Measurements from ENCODE around the gene PNMA1.

PNMA1 gene

DNA sequence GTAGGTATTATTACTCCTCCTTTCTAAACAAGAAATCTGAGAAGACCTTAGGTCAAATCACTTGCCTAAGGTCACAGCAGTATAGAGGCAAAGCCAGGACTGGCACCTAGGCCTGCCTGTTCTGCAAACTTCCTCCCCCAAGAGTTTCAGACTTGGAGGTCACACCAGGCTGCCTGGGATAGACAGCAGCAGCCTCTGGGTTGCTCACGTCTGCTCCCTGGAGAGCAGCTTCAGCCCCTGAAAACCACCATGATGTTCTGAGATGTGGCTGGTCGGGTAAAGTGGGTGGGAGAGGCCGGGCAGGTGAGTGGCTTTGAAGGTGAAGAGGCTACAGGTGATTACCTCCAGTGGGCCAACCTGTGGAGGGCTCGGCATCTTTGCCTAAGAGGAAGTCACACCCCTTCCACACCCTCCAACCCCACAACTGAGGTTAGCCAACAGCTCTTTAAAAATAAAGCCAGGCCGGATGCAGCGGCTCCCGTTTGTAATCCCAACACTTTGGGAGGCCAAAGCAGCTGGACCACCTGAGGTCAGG, 37.0 kb upstream of the PNMA1 start:
- DNase-seq (ENCODE audit: insufficient read length, low spot score) (no peak), FAIRE-seq (no peak)

GRCh38 chr14:73750531-73750901, 36.3 kb upstream of the PNMA1 start:
- no peak for DNase-seq (ENCODE audit: insufficient read length, low spot score)
- no peak for FAIRE-seq

DNA sequence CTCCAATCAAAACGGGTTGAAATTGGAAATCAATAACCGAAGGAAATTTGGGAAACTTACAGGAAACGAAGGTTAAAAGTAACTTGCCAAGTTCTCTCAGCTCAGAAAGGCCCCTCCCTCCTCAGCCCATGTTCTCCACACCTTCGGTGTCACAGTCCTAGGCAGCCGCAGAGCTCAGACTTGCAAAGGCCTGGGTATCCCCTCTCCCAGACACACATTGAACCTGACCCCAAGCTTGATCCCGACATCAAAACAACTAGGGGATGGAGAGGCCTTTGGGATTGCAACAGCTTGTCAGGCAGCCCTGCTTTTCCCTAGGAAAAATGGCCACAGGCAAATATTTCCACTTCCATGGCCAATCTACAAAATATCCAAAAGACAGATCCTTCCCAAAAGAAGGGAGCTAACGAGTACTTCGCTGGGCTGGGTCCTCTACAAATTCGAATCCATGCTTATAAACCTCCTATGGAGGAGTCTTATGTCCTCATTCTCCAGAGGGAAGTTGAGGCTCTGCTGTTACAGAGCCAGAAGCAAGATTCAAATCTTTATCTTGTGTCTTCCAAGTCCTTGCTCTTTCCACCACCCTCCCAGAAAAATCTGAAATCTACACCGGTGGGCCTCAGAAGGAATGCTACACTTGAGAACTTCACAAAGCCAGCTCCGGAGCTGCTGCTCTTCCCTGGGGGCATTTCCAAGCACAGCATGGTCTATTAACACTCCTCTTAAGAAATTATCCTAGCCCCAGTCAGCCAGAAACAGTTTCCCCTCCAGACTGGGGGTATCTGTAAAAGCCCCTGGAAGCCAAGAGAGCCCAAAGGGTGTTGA, 35.7 kb upstream of the PNMA1 start:
- no peak for FAIRE-seq
- DNase-seq (ENCODE audit: insufficient read length, low spot score) = no peak

- no peak for FAIRE-seq
- no peak for DNase-seq (ENCODE audit: insufficient read length, low spot score)
Measured at GRCh38 chr14:73748858-73749357, 34.7 kb upstream of the PNMA1 start.

DNA sequence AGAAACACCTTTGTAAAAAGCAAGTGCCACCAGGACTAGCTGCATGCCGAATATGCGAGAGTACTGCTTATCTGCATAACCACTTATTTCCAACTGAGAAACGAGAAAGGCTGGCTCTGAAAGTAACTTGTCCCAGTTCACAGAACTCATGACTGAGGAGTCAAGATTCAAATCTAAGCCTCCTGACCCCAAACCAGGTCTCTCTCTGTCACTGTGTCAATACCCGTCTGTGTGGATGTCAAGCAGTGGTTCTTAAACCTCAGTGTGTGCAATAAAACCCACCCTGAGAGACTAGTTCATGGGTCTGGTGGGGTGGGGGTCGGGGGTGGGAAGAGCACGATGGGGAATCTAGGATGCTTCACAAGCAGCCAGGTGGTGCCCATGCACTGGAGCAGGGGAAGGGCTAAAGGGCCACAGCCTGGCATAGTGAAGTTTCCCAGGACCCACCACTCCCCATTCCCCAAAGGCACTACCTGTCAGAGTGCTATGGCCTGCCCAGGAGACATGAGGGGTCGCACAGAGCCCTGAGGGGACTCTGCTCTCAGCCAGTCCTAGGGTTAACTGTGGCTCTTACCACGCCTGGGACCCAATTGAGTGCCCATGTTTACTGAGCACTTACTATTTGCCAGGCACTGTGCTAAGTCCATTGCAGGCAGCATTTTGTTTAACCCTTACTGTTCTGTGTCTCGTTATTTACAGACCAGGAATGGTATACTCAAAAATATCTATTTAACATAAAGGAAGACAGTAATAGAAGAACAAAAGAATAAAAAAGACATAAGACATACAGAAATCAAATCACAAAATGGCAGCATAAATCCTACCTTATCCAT, 33.4 kb upstream of the PNMA1 start:
- DNase-seq (ENCODE audit: insufficient read length, low spot score) = no peak
- FAIRE-seq = peak; percentile 79

GRCh38 chr14:73746520-73747378, 32.6 kb upstream of the PNMA1 start:
- no peak for FAIRE-seq

DNA sequence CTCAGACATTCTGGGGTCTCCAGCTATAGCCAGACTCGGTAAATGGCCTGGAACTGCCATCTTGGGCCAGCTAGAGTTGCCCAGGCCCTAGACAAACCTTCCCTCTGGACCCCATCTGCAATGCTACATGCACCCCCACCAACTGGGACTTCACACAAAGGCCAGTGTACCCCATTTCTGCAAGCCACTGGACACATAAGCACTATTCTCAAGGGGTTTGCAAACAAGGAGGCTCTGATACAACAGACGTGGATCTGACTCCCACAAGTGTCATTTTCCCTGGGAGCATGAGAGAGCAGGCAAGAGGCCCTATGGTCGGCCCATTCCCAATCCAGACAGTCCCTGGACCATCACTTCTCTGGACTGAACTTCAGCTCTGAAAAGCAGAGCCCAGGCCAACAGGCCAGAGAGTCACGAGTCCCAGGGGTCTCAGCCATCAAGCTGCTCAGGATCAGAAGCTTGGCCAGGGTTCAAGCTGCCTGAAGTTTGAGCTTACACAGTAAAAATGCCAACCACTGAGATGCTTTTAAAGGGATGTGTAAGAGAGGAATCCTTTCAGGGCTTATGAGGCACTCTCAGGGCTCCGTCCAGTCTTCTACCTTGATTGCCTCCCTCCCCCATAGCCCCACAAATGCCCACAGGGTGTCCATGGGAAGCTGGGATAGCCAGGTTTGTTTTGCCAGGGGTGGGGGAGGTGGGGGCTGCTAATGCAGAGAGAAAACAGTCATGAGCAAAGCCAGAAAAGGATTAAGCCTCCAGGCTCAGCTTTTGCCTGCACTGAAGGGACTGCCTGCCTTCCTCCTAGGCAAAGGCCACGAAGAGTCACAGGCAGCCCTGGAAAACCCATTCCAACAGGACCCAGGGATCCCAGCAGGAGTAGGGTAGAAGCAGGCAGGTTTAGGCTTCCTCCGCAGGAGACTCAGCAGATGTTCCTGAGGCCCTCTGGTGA, 31.7 kb upstream of the PNMA1 start:
- DNase-seq (ENCODE audit: insufficient read length, low spot score) (no peak), FAIRE-seq (no peak)

More at GRCh38 chr14:73746520-73747378, 32.6 kb upstream of the PNMA1 start:
- DNase-seq (ENCODE audit: insufficient read length, low spot score) = no peak

GRCh38 chr14:73744874-73745529, 30.8 kb upstream of the PNMA1 start:
- DNase-seq (ENCODE audit: insufficient read length, low spot score) = no peak
- no peak for FAIRE-seq

GRCh38 chr14:73744175-73744867, 30.1 kb upstream of the PNMA1 start:
- DNase-seq (ENCODE audit: insufficient read length, low spot score) (no peak), FAIRE-seq (no peak)

GRCh38 chr14:73743431-73743931, 29.3 kb upstream of the PNMA1 start:
- DNase-seq (ENCODE audit: insufficient read length, low spot score) (no peak), FAIRE-seq (peak; percentile 96)

DNA sequence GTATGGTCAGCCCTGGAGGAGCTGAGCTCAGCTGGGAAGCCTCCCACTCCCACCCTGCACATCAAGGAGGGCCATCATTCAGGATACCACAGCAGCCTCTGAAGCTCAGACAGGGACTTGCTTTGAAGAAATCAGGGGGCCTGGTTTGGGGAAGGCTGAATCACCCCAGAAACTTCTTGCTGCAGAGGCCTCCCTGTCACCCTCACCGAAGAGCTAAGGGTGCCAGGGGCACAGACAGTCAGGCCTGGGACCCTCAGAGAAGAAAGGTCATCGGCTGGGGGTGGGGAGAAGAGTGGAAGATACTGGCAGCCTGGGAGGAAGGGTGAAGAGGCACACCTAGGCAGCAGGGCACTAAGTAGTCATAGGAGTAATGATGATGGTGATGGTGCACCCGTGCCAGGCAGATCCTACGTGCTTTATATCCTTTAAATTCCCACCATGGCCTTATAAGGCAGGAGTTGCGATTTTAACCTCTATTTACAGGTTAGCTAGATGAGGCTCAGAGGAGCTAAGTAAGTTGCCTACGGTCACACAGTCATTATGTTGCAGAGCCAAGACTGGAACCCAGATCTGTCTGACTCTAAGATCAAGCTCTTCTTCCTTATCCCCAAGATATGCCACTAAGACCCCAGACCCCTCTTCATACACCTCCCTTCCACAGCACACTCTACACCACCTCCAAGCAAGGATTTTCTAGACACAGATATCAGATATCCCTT, 28.5 kb upstream of the PNMA1 start:
- peak; percentile 42 for FAIRE-seq
- DNase-seq (ENCODE audit: insufficient read length, low spot score) = no peak

GRCh38 chr14:73741876-73742519, 27.8 kb upstream of the PNMA1 start:
- no peak for DNase-seq (ENCODE audit: insufficient read length, low spot score)
- FAIRE-seq = peak; percentile 23

DNA sequence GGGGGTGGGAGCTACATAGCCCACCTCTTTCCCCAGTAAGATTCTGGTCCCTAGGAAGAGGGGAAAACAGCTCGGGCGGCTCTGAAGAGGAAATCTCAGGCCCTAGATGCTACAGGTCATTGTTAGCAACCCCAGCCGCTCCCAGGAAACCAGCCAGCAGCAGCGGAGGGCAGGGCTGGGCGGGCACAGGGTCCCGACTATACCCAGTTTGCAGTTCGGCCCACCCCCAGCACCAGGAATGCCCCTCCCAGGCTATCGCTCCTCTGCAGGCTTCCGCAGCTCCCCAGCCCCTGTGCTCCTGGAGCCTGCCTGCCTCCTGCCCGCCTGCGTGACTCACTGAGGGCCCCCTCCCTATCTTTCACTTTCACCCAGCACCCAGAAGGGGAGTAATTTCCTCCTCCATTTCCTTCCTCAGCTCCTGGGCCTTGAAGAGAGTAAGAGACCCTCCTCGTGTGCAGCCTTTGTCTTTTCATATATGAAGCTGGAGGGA, 27.2 kb upstream of the PNMA1 start:
- DNase-seq (ENCODE audit: insufficient read length, low spot score) (no peak), FAIRE-seq (peak; percentile 96)

DNA sequence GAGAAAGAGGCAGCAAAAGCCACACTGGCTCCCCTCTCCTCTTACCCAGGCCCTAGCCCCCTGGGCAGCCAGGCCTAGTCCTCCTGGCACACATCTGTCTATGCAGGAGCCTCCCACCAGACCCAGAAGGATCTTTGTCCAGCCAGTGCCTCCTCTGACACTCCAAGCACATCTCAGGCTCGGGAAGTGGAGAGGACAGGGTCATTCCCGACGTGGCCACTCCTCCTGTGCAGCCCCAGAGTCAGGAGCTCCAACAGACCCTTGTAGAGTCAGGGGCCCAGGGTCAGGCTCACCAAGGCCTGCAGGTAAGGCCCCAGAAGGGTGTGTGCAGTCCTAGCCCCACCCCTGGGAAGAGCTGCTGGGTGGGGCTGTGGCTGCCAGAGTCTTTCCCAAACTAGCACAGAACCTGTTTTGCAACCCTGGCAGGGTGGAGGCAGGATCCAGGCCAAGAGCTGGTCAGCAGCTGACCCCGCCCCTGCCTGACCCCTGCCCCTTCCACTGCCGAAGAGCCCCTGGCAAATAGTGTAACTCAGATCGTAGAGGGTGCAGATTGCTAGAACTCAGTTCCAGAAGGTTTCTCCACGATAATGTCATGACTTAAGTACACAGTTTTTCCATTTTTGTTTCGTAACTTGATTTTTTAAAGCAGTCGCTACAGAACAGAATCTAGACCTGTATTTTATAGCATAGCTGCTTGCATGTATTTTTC, 26.6 kb upstream of the PNMA1 start:
- FAIRE-seq (peak; percentile 28), DNase-seq (ENCODE audit: insufficient read length, low spot score) (no peak)

DNA sequence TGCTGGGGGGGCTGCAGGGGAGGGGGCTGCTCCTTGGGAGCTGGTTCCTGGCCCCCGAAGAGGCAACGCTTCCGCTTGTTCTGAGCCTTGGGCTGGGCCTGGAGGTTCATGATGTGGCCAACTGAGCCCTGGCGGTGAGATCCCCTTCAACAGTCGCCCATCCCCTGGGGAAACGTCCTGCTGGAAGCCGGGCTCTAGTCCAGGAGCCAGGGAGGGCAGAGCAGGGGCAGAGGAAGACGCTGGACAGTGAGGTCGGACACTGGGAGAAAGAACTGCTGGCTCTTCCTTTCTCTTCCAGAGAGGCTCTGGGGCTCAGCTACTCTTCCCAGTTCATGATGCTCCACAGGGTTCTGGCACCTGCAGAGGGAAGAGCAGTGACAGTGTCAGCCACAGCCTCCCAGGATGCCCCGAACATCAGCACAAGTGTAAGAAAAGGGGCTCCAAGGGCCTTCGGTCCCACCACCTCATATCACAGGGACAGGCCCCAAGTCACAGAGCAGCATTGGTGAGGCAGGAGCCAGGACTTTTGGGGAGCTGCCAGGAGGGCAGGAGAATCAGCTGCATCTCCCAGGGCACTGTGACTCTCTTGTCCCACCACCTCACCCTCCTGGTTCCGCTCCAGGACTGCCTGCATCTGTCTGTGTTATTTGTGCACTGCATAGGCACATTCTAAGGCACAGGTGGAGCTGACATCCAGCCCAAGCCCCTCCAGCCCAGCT, 25.9 kb upstream of the PNMA1 start:
- FAIRE-seq = no peak
- DNase-seq (ENCODE audit: insufficient read length, low spot score) = no peak
